Measurements from ENCODE around the gene HAPLN1.

DNA sequence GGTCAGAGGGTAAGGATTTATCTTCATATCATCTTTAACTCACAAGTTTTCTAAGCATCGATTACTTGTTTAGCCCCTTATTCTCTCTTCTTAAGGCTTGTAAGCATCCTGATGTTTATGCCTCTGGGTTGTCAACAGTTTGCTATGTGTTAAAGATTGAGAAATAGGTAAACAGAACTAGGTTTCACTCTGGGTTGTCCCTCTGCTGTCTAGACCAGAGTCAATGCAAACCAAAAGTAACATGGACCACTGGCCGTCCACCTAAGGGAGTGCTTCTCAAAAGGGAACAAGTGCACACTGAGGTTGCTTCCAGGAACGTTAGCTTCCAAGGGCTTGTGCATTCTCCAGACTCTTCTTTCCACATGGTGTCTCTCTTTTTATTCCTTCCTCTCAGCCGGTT is 39.9 kb upstream of the HAPLN1 start:
- TF ChIP-seq, protein P1, sequence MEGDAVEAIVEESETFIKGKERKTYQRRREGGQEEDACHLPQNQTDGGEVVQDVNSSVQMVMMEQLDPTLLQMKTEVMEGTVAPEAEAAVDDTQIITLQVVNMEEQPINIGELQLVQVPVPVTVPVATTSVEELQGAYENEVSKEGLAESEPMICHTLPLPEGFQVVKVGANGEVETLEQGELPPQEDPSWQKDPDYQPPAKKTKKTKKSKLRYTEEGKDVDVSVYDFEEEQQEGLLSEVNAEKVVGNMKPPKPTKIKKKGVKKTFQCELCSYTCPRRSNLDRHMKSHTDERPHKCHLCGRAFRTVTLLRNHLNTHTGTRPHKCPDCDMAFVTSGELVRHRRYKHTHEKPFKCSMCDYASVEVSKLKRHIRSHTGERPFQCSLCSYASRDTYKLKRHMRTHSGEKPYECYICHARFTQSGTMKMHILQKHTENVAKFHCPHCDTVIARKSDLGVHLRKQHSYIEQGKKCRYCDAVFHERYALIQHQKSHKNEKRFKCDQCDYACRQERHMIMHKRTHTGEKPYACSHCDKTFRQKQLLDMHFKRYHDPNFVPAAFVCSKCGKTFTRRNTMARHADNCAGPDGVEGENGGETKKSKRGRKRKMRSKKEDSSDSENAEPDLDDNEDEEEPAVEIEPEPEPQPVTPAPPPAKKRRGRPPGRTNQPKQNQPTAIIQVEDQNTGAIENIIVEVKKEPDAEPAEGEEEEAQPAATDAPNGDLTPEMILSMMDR (IDR thresholded peaks at IDR 0.05), result no peak
- TF ChIP-seq POLR2A (IDR thresholded peaks at IDR 0.05) (no peak), POLR2AphosphoS5 (IDR thresholded peaks at IDR 0.05; ENCODE audit: insufficient read depth in 1 of 2, low read depth in 1 of 2) (no peak)

All from vagina (tissue), 2 donors.